A549 (cell line): Measurements from ENCODE around the gene ZBTB4.

Experiments
- CTCF ChIP-seq: fragments of >200 bp; sonication (Bioruptor Twin); formaldehyde crosslinking; IDR thresholded peaks from 3 replicates; pipeline ENCODE4 v1.5.1; 2016
- E2F6 ChIP-seq: IDR thresholded peaks from 2 replicates; pipeline ENCODE4 v1.6.1; 2012; ENCODE audit warnings: low read depth, borderline replicate concordance
- HDAC2 ChIP-seq: fragments of 200-600 bp; sonication (generic); IDR thresholded peaks from 2 replicates; pipeline ENCODE4 v1.6.1; 2016
- HOXA7 ChIP-seq: fragments of 250-450 bp; sonication (Bioruptor Pico); IDR thresholded peaks from 2 replicates; pipeline ENCODE4 v1.5.0; 2020; ENCODE audit warnings: mild to moderate bottlenecking, moderate library complexity
- JUN ChIP-seq, 2 experiments: fragments of >200 bp; sonication (Bioruptor Twin); formaldehyde crosslinking; IDR thresholded peaks; 2 replicates in 1 of 2; 3 replicates in 1 of 2; pipeline ENCODE4 v1.6.1; 2016 to 2017
- JUNB ChIP-seq: fragments of >200 bp; sonication (Bioruptor Twin); formaldehyde crosslinking; IDR thresholded peaks from 2 replicates; pipeline ENCODE4 v1.6.1; 2016
- KDM5A ChIP-seq: fragments of 200-600 bp; sonication (generic); IDR thresholded peaks from 2 replicates; pipeline ENCODE4 v1.6.1; 2016; ENCODE audit warnings: antibody characterized with exemption, mild to moderate bottlenecking
- POLR2A ChIP-seq: IDR thresholded peaks from 2 replicates; pipeline ENCODE4 v1.6.1; 2012; ENCODE audit warnings: mild to moderate bottlenecking, low read length
- POLR2AphosphoS2 ChIP-seq: conservative IDR thresholded peaks from 2 replicates; pipeline ENCODE4 v1.6.1; 2012; ENCODE audit warnings: low read length, improper control_type of control experiment, inconsistent platforms
- RCOR1 ChIP-seq: fragments of 150-350 bp; IDR thresholded peaks from 2 replicates; pipeline ENCODE4 v1.6.1; 2014; ENCODE audit warnings: antibody characterized with exemption, low read length, low read depth
- REST ChIP-seq: fragments of 200-600 bp; sonication (generic); IDR thresholded peaks from 2 replicates; pipeline ENCODE4 v1.6.1; 2016; ENCODE audit warnings: antibody characterized with exemption, mild to moderate bottlenecking, moderate library complexity
- ZFP36 ChIP-seq: fragments of 450-650 bp; IDR thresholded peaks from 2 replicates; pipeline ENCODE4 v1.6.1; 2014; ENCODE audit warnings: borderline replicate concordance; ENCODE audit not compliant: partially characterized antibody

- TF ChIP-seq HDAC2 (no peak), JUN (IDR thresholded peaks at IDR 0.05) (no peak), RCOR1 (no peak), POLR2A (no peak), CTCF (no peak), POLR2AphosphoS2 (no peak), KDM5A (no peak), E2F6 (no peak), JUNB (no peak), ZFP36 (no peak), REST (no peak), HOXA7 (CRISPR knock-in tag) (no peak)
Observed at GRCh38 chr17:7468290-7468689, 11.1 kb downstream of the ZBTB4 start.
